DOHH2 (cell line): ENCODE results near the gene SART3.

Source experiments
- CTCF ChIP-seq: fragments of 200-600 bp; sonication (generic); IDR thresholded peaks from one replicate; pipeline ENCODE4 v1.5.1; 2014; ENCODE audit warnings: antibody characterized with exemption, mild to moderate bottlenecking, low read depth, low read length; ENCODE audit not compliant: poor library complexity, severe bottlenecking
- EZH2phosphoT487 ChIP-seq: fragments of 200-600 bp; sonication (generic); IDR thresholded peaks from 2 replicates; pipeline ENCODE4 v1.6.1; 2017; ENCODE audit warnings: borderline replicate concordance, mild to moderate bottlenecking, antibody characterized with exemption, low read length, moderate library complexity, mixed read lengths

DNA sequence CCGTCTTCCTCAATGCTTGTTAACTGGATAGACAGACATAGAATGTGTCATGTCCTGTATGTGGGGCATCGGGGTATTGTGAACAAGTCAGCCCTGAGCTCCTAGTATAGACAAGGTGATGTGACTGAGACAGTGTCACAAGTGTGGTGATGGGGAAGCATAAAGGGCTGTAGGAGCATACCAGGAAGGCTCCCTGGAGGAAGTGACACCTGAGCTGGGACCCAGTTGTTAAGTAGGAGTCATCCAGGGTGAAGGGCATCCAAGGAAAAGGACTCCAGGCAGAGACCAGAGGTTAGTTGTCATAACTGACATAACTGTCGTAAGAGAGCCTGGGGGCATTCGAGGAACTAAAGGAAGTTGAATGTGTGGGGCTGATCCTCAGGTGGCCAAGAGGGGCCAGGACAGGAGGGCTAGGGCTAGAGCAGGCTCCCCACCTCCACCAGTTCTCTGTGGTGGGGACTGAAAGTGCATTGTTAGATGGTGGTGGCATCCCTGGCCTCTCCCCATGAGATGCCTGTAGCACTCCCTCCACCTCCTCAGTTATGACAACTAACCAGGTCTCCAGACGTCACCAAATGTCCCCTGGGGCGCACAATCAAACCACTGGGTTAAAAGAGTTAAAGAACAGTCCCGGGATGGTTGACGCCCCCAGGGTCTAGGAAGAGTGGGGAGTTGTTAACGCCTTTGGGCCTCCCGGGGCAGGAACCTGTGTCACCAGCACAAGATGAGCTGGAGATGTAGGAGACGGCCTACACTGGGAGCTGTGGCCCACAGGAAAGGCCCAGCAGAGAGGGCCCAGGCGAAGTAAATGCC, 43.5 kb downstream of the SART3 start:
- TF ChIP-seq CTCF = no peak
- no peak for TF ChIP-seq EZH2phosphoT487
